ENCODE data around the gene PSTPIP1.

- TF ChIP-seq HDAC2 (IDR thresholded peaks at IDR 0.05) = no peak
- TF ChIP-seq NFRKB (IDR thresholded peaks at IDR 0.05; ENCODE audit: low read depth) = no peak
- TF ChIP-seq, protein P1, sequence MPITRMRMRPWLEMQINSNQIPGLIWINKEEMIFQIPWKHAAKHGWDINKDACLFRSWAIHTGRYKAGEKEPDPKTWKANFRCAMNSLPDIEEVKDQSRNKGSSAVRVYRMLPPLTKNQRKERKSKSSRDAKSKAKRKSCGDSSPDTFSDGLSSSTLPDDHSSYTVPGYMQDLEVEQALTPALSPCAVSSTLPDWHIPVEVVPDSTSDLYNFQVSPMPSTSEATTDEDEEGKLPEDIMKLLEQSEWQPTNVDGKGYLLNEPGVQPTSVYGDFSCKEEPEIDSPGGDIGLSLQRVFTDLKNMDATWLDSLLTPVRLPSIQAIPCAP (CRISPR knock-in tag; IDR thresholded peaks at IDR 0.05; ENCODE audit: borderline replicate concordance) = no peak
- TF ChIP-seq, protein P2, sequence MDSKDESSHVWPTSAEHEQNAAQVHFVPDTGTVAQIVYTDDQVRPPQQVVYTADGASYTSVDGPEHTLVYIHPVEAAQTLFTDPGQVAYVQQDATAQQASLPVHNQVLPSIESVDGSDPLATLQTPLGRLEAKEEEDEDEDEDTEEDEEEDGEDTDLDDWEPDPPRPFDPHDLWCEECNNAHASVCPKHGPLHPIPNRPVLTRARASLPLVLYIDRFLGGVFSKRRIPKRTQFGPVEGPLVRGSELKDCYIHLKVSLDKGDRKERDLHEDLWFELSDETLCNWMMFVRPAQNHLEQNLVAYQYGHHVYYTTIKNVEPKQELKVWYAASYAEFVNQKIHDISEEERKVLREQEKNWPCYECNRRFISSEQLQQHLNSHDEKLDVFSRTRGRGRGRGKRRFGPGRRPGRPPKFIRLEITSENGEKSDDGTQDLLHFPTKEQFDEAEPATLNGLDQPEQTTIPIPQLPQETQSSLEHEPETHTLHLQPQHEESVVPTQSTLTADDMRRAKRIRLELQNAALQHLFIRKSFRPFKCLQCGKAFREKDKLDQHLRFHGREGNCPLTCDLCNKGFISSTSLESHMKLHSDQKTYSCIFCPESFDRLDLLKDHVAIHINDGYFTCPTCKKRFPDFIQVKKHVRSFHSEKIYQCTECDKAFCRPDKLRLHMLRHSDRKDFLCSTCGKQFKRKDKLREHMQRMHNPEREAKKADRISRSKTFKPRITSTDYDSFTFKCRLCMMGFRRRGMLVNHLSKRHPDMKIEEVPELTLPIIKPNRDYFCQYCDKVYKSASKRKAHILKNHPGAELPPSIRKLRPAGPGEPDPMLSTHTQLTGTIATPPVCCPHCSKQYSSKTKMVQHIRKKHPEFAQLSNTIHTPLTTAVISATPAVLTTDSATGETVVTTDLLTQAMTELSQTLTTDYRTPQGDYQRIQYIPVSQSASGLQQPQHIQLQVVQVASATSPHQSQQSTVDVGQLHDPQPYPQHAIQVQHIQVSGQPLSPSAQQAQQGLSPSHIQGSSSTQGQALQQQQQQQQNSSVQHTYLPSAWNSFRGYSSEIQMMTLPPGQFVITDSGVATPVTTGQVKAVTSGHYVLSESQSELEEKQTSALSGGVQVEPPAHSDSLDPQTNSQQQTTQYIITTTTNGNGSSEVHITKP (IDR thresholded peaks at IDR 0.05; ENCODE audit: partially characterized antibody) = no peak
- TF ChIP-seq, protein P3, sequence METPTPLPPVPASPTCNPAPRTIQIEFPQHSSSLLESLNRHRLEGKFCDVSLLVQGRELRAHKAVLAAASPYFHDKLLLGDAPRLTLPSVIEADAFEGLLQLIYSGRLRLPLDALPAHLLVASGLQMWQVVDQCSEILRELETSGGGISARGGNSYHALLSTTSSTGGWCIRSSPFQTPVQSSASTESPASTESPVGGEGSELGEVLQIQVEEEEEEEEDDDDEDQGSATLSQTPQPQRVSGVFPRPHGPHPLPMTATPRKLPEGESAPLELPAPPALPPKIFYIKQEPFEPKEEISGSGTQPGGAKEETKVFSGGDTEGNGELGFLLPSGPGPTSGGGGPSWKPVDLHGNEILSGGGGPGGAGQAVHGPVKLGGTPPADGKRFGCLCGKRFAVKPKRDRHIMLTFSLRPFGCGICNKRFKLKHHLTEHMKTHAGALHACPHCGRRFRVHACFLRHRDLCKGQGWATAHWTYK (CRISPR knock-in tag; IDR thresholded peaks at IDR 0.05) = no peak
- TF ChIP-seq RNF2 (IDR thresholded peaks at IDR 0.05) = no peak
- TF ChIP-seq JUND (IDR thresholded peaks at IDR 0.05; ENCODE audit: borderline replicate concordance, low read depth, low read length) = no peak
- no peak for TF ChIP-seq JUND (tag; IDR thresholded peaks at IDR 0.05; ENCODE audit: borderline replicate concordance, low read depth, low read length)
- TF ChIP-seq CTCF (IDR thresholded peaks at IDR 0.05 in 2 of 3, conservative IDR thresholded peaks at IDR 0.05 in 1 of 3; ENCODE audit: insufficient read depth in 2 of 3, low read depth in 1 of 3, low read length in 3 of 3) = no peak
- TF ChIP-seq RREB1 (CRISPR knock-in tag; IDR thresholded peaks at IDR 0.05) = no peak
- TF ChIP-seq, protein P4, sequence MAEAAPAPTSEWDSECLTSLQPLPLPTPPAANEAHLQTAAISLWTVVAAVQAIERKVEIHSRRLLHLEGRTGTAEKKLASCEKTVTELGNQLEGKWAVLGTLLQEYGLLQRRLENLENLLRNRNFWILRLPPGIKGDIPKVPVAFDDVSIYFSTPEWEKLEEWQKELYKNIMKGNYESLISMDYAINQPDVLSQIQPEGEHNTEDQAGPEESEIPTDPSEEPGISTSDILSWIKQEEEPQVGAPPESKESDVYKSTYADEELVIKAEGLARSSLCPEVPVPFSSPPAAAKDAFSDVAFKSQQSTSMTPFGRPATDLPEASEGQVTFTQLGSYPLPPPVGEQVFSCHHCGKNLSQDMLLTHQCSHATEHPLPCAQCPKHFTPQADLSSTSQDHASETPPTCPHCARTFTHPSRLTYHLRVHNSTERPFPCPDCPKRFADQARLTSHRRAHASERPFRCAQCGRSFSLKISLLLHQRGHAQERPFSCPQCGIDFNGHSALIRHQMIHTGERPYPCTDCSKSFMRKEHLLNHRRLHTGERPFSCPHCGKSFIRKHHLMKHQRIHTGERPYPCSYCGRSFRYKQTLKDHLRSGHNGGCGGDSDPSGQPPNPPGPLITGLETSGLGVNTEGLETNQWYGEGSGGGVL (CRISPR knock-in tag; IDR thresholded peaks at IDR 0.05) = no peak
Measured at GRCh38 chr15:77057685-77058084, 62.8 kb downstream of the PSTPIP1 start.

Data from K562 (cell line).